PC-3 (cell line): Measurements from ENCODE around the gene IGF2BP2. TPM values are rescaled to one million over a fixed set of nuclear protein-coding genes. Genes with fewer than 3 reads are reported as not detected.
A peak's percentile ranks its signal among the peaks of the same experiment; 100 is the strongest.

ENCODE experiments used
- ATAC-seq: fragments of 200-7000 bp; cut with Tn5 transposase; 2 replicates; pipeline ENCODE4 v1.9.1; 2020; ENCODE audit warnings: mild to moderate bottlenecking, moderate library complexity
- BruUV-seq: library from RNA; stranded (reverse); fragments of 400-500 nt; replicated peaks from 2 replicates; lab custom pipeline; 2021; lab: Mats Ljungman, UMichigan
- CTCF ChIA-PET: fragments of 300-600 bp; sonication (Branson Sonifier 250); formaldehyde crosslinking; loops from one replicate; lab custom pipeline; 2022; ENCODE audit warnings: antibody characterized with exemption; lab: Charles Lee
- POLR2A ChIA-PET: fragments of 300-600 bp; sonication (Branson Sonifier 250); formaldehyde crosslinking; loops from one replicate; lab custom pipeline; 2022; ENCODE audit warnings: antibody characterized with exemption; ENCODE audit not compliant: unreplicated experiment; lab: Charles Lee
- DNase-seq: peaks from one replicate; pipeline ENCODE4 v3.0.0-alpha.2; 2015
- H2AFZ ChIP-seq: fragments of 300-600 bp; sonication (generic); 2 replicates; pipeline ENCODE4 v1.6.0; 2016; ENCODE audit warnings: antibody characterized with exemption, low read length
- H3F3A ChIP-seq: fragments of 300-600 bp; sonication (generic); one replicate; pipeline ENCODE4 v1.6.0; 2017; ENCODE audit warnings: antibody characterized with exemption, low read length, control low read depth, mild to moderate bottlenecking; ENCODE audit not compliant: unreplicated experiment
- H3K27ac ChIP-seq: fragments of 300-600 bp; sonication (generic); 2 replicates; pipeline ENCODE4 v1.5.1; 2016; ENCODE audit warnings: mild to moderate bottlenecking, low read length
- H3K27me3 ChIP-seq: fragments of 300-600 bp; sonication (generic); 2 replicates; pipeline ENCODE4 v1.6.1; 2016; ENCODE audit warnings: low read length, mixed read lengths
- H3K36me3 ChIP-seq: fragments of 300-600 bp; sonication (generic); 2 replicates; pipeline ENCODE4 v1.6.1; 2016; ENCODE audit warnings: low read depth, mixed run types, low read length, mixed read lengths
- H3K4me1 ChIP-seq: fragments of 300-600 bp; sonication (generic); 2 replicates; pipeline ENCODE4 v1.5.1; 2016; ENCODE audit warnings: low read length; ENCODE audit not compliant: insufficient read depth
- H3K4me2 ChIP-seq: fragments of 300-600 bp; sonication (generic); 2 replicates; pipeline ENCODE4 v1.6.0; 2016; ENCODE audit warnings: low read length
- H3K4me3 ChIP-seq: fragments of 300-600 bp; sonication (generic); 2 replicates; pipeline ENCODE4 v1.5.1; 2016; ENCODE audit warnings: mild to moderate bottlenecking, low read length, mixed read lengths
- H3K79me2 ChIP-seq: fragments of 300-600 bp; sonication (generic); 2 replicates; pipeline ENCODE4 v1.6.1; 2017; ENCODE audit warnings: low read length, mixed read lengths
- H3K9ac ChIP-seq: fragments of 300-600 bp; sonication (generic); 2 replicates; pipeline ENCODE4 v1.6.0; 2016; ENCODE audit warnings: mild to moderate bottlenecking, low read length
- H3K9me2 ChIP-seq: fragments of 300-600 bp; sonication (generic); replicated peaks from 2 replicates; pipeline ENCODE4 v1.6.1; 2016; ENCODE audit warnings: mixed run types, low read length, mixed read lengths
- H3K9me3 ChIP-seq: fragments of 300-600 bp; sonication (generic); 2 replicates; pipeline ENCODE4 v1.6.1; 2016; ENCODE audit warnings: low read length, mixed read lengths
- H4K20me1 ChIP-seq: fragments of 300-600 bp; sonication (generic); 2 replicates; pipeline ENCODE4 v1.6.1; 2016; ENCODE audit warnings: low read length, mixed read lengths
- EZH2 ChIP-seq: fragments of 300-600 bp; sonication (generic); IDR thresholded peaks from one replicate; pipeline ENCODE4 v1.6.1; 2017; ENCODE audit warnings: antibody characterized with exemption, mild to moderate bottlenecking, low read length; ENCODE audit not compliant: unreplicated experiment
- EZH2phosphoT487 ChIP-seq: fragments of 300-600 bp; sonication (generic); IDR thresholded peaks from 2 replicates; pipeline ENCODE4 v1.6.1; 2018; ENCODE audit warnings: mild to moderate bottlenecking, antibody characterized with exemption, low read length, borderline replicate concordance
- intact Hi-C: fragments of 100-400 bp; cut with micrococcal nuclease; formaldehyde crosslinking; loops from 2 replicates; pipeline ENCODE4 v1.9.0; 2023
- total RNA-seq: library from RNA; depleted of rRNA; stranded (reverse); fragments of >200 nt; gene quantifications from 2 replicates; pipeline ENCODE4 v1.2.3, GENCODE V29; 2014
- TF ChIP-seq, protein P1 (sequence below): fragments of 300-600 bp; sonication (generic); conservative IDR thresholded peaks from 2 replicates; pipeline ENCODE4 v1.5.1; 2017; ENCODE audit warnings: antibody characterized with exemption, low read depth, mild to moderate bottlenecking, low read length

Gene IGF2BP2
- total RNA-seq, 1 experiment from 2014 or later, result 81.2 TPM

- intact Hi-C loops, result no loop called here
- Histone ChIP-seq H3K79me2 (peaks cover 91% of the 10 kb centered on the region), H3K4me3 (no peak overlapping the region; the same call in 1 of the 2 replicates), H3F3A (no peaks in the 10 kb centered on the region), H3K27me3 (no peaks in the 10 kb centered on the region), H3K36me3 (no peaks in the 10 kb centered on the region), H3K9ac (peak overlapping the region; percentile 40), H3K4me2 (peak overlapping the region; percentile 42), H4K20me1 (no peaks in the 10 kb centered on the region), H3K4me1 (peaks cover 27% of the 10 kb centered on the region), H3K9me2 (no peaks in the 10 kb centered on the region), H2AFZ (no peak overlapping the region), H3K27ac (peak overlapping the region; percentile 79), H3K9me3 (no peaks in the 10 kb centered on the region)
- ATAC-seq (peak; percentile 85), DNase-seq (peak; percentile 92)
- TF ChIP-seq EZH2phosphoT487 (no peak), EZH2 (no peak)
- TF ChIP-seq, protein P1, sequence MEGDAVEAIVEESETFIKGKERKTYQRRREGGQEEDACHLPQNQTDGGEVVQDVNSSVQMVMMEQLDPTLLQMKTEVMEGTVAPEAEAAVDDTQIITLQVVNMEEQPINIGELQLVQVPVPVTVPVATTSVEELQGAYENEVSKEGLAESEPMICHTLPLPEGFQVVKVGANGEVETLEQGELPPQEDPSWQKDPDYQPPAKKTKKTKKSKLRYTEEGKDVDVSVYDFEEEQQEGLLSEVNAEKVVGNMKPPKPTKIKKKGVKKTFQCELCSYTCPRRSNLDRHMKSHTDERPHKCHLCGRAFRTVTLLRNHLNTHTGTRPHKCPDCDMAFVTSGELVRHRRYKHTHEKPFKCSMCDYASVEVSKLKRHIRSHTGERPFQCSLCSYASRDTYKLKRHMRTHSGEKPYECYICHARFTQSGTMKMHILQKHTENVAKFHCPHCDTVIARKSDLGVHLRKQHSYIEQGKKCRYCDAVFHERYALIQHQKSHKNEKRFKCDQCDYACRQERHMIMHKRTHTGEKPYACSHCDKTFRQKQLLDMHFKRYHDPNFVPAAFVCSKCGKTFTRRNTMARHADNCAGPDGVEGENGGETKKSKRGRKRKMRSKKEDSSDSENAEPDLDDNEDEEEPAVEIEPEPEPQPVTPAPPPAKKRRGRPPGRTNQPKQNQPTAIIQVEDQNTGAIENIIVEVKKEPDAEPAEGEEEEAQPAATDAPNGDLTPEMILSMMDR, result no peak
- no TSS peak for BruUV-seq
- POLR2A ChIA-PET, result interaction anchor here (0.5 to 0.6 kb wide), 3 partner anchors 11 to 94 kb away, joined by 3 to 8 read pairs (median 6); no protein-coding TSS in a partner anchor
- CTCF ChIA-PET, result interaction anchor here (0.5 to 1.1 kb wide), 2 partner anchors 14 to 23 kb away, joined by 3 to 4 read pairs; no protein-coding TSS in a partner anchor
These were observed 79.6 kb downstream of the IGF2BP2 start for GRCh38 chr3:185744997-185745843.

DNA sequence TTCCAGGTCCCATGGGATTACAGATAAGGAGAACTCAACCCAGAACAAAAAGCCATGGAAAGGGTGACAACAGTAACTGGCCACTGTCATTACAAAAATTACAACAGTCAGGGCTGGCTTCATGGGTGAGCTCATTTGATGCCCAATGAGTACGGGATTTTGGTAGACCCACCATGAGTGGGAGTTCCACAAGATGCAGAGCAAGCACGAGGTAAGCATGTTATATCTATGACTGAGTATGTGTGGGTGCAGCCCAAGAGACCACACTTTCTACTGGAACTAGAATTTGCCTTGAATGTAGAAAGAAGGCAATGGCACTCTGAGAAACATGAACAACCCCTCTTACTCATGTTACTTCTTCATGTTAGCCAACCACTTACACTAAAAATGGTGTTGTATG is 83.3 kb downstream of the IGF2BP2 start:
- intact Hi-C loops, result no loop called here
- no peak for ATAC-seq
- no peak for DNase-seq
- H3K36me3 ChIP-seq, result no peaks in the 10 kb centered on the region
- TF ChIP-seq EZH2, result no peak
- H3K4me3 ChIP-seq, result no peak overlapping the region
- peaks cover 48% of the 10 kb centered on the region for H3K4me1 ChIP-seq
- H3K9me2 ChIP-seq, result no peaks in the 10 kb centered on the region
- BruUV-seq, result no TSS peak
- H3K9me3 ChIP-seq, result no peaks in the 10 kb centered on the region
- no peak overlapping the region for H3K27ac ChIP-seq
- ChIA-PET POLR2A (no interaction called here), CTCF (no interaction called here)
- H3F3A ChIP-seq, result peaks cover 8% of the 10 kb centered on the region
- H3K9ac ChIP-seq, result no peak overlapping the region
- no peak overlapping the region for H2AFZ ChIP-seq
- H4K20me1 ChIP-seq, result 0 out of 2 replicates have a peak, but pooled peaks cover 4% of the 10 kb centered on the region
- H3K4me2 ChIP-seq, result no peak overlapping the region
- H3K27me3 ChIP-seq, result no peaks in the 10 kb centered on the region
- H3K79me2 ChIP-seq, result peaks cover 97% of the 10 kb centered on the region

- Histone ChIP-seq H3K27ac (no peak overlapping the region), H3K9me3 (no peaks in the 10 kb centered on the region), H4K20me1 (0 out of 2 replicates have a peak, but pooled peaks cover 4% of the 10 kb centered on the region), H3K79me2 (peaks cover 97% of the 10 kb centered on the region), H2AFZ (no peak overlapping the region), H3K4me2 (no peak overlapping the region), H3K9me2 (no peaks in the 10 kb centered on the region), H3K36me3 (no peaks in the 10 kb centered on the region), H3K9ac (no peak overlapping the region), H3K27me3 (no peaks in the 10 kb centered on the region), H3K4me3 (no peak overlapping the region), H3K4me1 (peaks cover 46% of the 10 kb centered on the region), H3F3A (peaks cover 8% of the 10 kb centered on the region)
- ChIA-PET CTCF (interaction anchor here (0.6 kb wide), 1 partner anchor 164 kb away, joined by 3 read pairs; no protein-coding TSS in a partner anchor), POLR2A (no interaction called here)
- DNase-seq, result no peak
- no TSS peak for BruUV-seq
- TF ChIP-seq, protein P1, result no peak
- TF ChIP-seq EZH2, result no peak
- no peak for TF ChIP-seq EZH2phosphoT487
- intact Hi-C loops, result no loop called here
- ATAC-seq, result no peak
These were observed 84.7 kb downstream of the IGF2BP2 start for GRCh38 chr3:185740133-185740532.
